COR-L47 (cell line): ENCODE data around the gene TAS2R50.

Source experiments
- DNase-seq: peaks from one replicate; lab custom pipeline; 2025; lab: John Stamatoyannopoulos, UW

The TAS2R50 gene

DNA sequence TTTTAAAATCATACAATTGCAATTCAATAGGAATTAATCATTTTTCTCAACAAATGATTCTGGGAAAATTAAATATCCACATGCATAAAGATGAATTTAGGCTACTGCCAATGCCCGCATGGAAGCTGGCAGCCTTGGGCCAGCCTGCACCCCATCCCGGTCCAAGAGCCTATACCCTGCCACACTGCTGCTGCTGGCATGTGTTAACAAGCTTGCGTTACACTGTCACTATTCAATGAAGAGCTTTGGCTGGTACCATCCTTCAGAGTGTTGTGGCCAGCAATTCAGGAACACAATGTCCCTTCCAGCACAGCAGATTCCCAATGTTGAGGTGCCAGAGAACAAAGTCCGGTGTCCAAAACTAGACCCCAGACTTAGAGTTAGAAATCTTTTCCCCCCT is 34.1 kb downstream of the TAS2R50 start:
- DNase-seq = no peak

DNA sequence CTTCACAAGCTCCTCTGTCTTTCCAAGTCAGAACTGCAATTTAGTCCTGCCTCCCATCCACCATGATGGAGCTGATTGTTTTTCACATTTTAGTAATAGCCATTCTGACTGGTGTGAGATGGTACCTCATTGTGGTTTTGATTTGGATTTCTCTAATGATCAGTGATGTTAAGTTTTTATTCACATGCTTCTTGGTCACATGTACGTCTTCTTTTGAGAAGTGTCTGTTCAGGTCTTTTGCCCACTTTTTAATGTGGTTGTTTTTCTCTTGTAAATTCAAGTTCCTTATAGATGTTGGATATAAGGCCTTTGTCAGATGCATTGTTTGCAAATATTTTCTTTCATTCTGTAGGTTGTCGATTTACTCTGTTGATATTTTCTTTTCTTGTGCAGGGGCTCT is 43.5 kb downstream of the TAS2R50 start:
- DNase-seq = no peak

DNA sequence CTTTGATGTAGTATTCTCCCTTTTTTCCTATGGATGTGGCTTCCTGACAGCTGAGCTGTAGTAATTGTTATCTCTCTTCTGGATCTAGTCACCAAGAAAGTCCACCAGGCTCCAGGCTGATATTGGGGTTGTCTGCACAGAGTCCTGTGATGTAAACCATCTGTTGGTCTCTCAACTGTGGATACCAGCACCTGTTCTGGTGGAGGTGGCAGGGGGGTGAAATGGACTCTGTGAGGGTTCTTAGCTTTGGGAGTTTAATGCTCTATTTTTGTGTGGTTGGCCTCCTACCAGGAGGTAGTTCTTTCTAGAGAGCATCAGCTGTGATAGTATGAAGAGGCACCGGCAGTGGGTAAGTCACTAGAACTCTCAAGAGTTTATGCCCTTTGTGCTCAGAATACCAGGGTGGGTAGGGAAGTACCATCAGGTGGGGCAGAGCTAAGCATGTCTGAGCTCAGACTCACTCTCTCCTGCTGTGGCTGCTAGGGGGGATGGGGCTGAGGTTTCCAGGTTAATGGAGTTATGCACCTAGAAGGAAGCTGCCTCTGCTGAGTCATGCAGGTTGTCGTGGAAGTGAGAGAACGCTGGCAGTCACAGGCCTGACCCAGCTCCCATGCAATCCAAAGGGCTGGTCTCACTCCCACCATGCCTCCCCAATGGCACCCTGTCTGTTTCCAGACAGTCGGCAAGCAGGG is 44.6 kb downstream of the TAS2R50 start:
- no peak for DNase-seq

DNA sequence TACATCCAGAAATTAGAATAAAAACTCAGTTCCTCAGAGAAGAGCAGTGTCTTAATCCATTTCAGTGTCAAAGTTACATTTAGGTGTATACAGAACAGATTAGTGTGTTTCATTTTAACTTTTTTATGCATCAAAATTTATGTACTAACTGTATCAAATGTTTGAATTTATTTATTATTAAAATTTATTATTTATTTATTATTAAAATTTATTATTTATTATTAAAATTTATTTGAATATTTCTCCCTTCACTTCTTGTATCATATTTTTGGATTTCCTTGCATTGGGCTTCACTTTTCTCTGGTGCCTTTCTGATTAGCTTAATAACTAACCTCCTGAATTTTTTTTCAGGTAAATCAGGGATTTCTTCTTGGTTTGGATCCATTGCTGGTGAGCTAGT is 45.3 kb downstream of the TAS2R50 start:
- no peak for DNase-seq

DNA sequence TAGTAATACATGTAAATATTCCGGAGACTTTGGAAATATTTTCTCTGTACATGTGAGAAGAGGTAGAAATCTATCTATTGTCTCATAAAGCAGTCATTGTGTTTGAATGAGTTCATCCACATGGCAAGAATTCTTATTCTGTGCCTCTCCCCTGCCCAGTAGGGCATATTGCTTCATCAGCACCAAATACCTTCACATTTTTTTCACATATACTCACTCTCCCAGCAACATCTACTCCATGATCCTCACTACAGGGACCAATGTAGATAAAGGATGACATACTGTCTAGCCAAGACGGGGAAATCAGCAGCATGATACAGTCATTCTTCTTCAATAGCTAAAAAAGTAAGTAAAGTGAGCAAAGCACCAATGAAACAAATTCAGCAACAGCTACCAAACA is 46.3 kb downstream of the TAS2R50 start:
- no peak for DNase-seq

DNA sequence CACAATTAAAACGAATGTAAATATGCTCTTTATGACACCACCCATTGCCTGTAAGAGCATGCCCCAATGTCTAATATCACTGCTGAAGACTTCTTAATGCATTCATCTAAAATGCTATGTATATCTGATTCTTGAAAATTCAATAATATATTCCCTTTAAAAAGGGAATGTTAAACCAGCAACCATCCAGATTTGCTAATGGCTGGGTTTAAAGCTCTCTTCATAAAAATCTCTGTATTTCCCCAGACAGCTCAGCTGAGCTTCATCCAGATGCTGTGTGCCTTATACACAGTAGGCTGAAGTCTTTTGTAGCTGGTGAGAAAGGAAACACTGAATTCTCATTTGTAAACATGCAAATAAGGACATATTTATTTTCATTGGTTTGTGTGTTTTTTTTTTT is 47.5 kb downstream of the TAS2R50 start, which contains the start of gene TAS2R14:
Gene TAS2R14 (minus strand): TSS at position 101 of the 400 bp plus-strand sequence. CDS start 56 bp downstream, at position 45.
- no peak for DNase-seq

DNA sequence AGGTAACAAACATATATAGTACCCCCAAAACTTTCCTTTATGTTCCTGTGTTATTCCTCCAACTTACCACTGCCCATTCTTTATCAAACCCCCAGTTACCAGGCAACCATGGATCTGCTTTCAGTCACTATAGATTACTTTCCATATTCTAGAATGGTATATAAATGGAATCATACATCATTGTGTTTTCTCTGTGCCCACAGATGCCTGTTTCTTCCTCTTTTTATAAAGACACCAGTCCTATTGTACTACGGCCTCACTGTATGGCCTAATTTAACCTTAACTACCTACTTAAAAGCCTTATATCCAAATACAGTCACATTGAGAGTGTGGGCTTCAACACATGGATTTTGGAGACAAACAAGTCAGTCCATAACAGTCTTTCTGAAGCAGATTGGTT is 50.2 kb downstream of the TAS2R50 start:
- no peak for DNase-seq
